Astrocyte (in vitro differentiated cells and primary cell): ENCODE measurements around the gene PCDHB13. TPM values are rescaled to one million over a fixed set of nuclear protein-coding genes. Genes with fewer than 3 reads are reported as not detected.
"Not testable (repeated sequence)": the region's sequence is repeated elsewhere in the genome, so short reads cannot be mapped to it uniquely, and the experiment has no call there.

Source experiments
- DNase-seq: peaks from one replicate; pipeline ENCODE4 v3.0.0-alpha.2; 2010; ENCODE audit warnings: low read depth
- FAIRE-seq: peaks from 2 replicates; lab custom pipeline; 2011; peaks lifted over from hg19 to GRCh38; lab: Jason Lieb, UNC
- H2AFZ ChIP-seq: 2 replicates; pipeline ENCODE4 v1.6.0; 2012; ENCODE audit warnings: low read depth, low read length, inconsistent platforms
- H3K27ac ChIP-seq: 2 replicates; pipeline ENCODE4 v1.5.1; 2011; ENCODE audit warnings: low read depth, low read length, inconsistent platforms
- H3K27me3 ChIP-seq: 2 replicates; pipeline ENCODE4 v1.6.0; 2011; ENCODE audit warnings: low read length, inconsistent platforms; ENCODE audit not compliant: insufficient read depth
- H3K36me3 ChIP-seq: 2 replicates; pipeline ENCODE4 v1.5.1; 2011; ENCODE audit warnings: low read length, inconsistent platforms; ENCODE audit not compliant: insufficient read depth
- H3K4me1 ChIP-seq: 2 replicates; pipeline ENCODE4 v1.5.1; 2011; ENCODE audit warnings: low read length, inconsistent platforms; ENCODE audit not compliant: insufficient read depth
- H3K4me2 ChIP-seq: 2 replicates; pipeline ENCODE4 v1.6.0; 2012; ENCODE audit warnings: low read length, inconsistent platforms
- H3K4me3 ChIP-seq: 2 replicates; pipeline ENCODE4 v1.5.1; 2011; ENCODE audit warnings: low read depth, mild to moderate bottlenecking, low read length, inconsistent platforms; ENCODE audit not compliant: insufficient read depth
- H3K79me2 ChIP-seq: 2 replicates; pipeline ENCODE4 v1.6.0; 2012; ENCODE audit warnings: mild to moderate bottlenecking, low read length, inconsistent platforms; ENCODE audit not compliant: insufficient read depth
- H3K9ac ChIP-seq: 2 replicates; pipeline ENCODE4 v1.6.0; 2012; ENCODE audit warnings: mild to moderate bottlenecking, low read length, inconsistent platforms
- H3K9me3 ChIP-seq: 2 replicates; pipeline ENCODE4 v1.5.1; 2012; ENCODE audit warnings: low read depth, mild to moderate bottlenecking, low read length, inconsistent platforms; ENCODE audit not compliant: insufficient read depth
- H4K20me1 ChIP-seq: 2 replicates; pipeline ENCODE4 v1.6.0; 2012; ENCODE audit warnings: low read length, inconsistent platforms; ENCODE audit not compliant: insufficient read depth
- H3K27ac Mint-ChIP-seq: one replicate; pipeline ENCODE4 v1.8.0; 2021; ENCODE audit warnings: mild to moderate bottlenecking, mixed read lengths; ENCODE audit not compliant: unreplicated experiment
- H3K27me3 Mint-ChIP-seq: one replicate; pipeline ENCODE4 v1.8.0; 2021; ENCODE audit warnings: low read depth, mixed read lengths; ENCODE audit not compliant: unreplicated experiment
- H3K36me3 Mint-ChIP-seq: one replicate; pipeline ENCODE4 v1.8.0; 2021; ENCODE audit warnings: low read depth, mixed read lengths; ENCODE audit not compliant: unreplicated experiment
- H3K4me1 Mint-ChIP-seq: one replicate; pipeline ENCODE4 v1.8.0; 2021; ENCODE audit warnings: low read depth, mixed read lengths; ENCODE audit not compliant: unreplicated experiment
- H3K4me3 Mint-ChIP-seq: one replicate; pipeline ENCODE4 v1.8.0; 2021; ENCODE audit warnings: mild to moderate bottlenecking, moderate library complexity, mixed read lengths; ENCODE audit not compliant: unreplicated experiment
- H3K9me3 Mint-ChIP-seq: one replicate; pipeline ENCODE4 v1.8.0; 2021; ENCODE audit warnings: mild to moderate bottlenecking, mixed read lengths; ENCODE audit not compliant: unreplicated experiment
- EZH2 ChIP-seq: IDR thresholded peaks from 2 replicates; pipeline ENCODE4 v1.6.1; 2012; ENCODE audit warnings: mild to moderate bottlenecking, low read length, inconsistent platforms; ENCODE audit not compliant: insufficient read depth
- total RNA-seq: library from RNA; stranded (reverse); gene quantifications from 2 replicates; pipeline ENCODE4 v1.2.1, GENCODE V29; 2021
- TF ChIP-seq, protein P1 (sequence below): IDR thresholded peaks from 2 replicates; pipeline ENCODE4 v1.5.1; 2011; ENCODE audit warnings: low read depth, mild to moderate bottlenecking, inconsistent platforms, low read length, moderate library complexity; ENCODE audit not compliant: insufficient read depth

PCDHB13 gene
- total RNA-seq, 1 donor from 2014 or later = 3.3 TPM

DNA sequence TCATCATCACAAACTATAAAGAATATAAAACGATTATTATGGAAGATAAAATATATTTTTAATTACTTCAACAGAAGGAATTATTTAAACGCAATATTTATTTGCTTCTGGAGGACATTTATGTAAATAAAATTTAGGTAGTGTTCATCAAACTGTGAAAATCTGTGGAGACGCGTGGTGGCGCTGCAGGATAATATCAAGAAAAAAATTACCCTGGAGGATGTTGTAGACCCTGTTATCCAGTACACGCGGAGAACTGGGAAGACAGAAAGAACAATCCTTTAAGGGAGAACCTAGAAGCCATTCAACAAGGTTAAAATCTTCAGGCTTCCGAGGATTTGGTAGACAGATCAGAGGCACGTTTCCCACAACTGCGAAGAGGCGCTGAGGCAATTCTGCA, 5.2 kb upstream of the PCDHB13 start, which contains the start of gene PCDHB12:
Gene PCDHB12 (plus strand): TSS at position 242 of the 400 bp plus-strand sequence. CDS start 189 bp downstream, outside the sequence.
- Mint-ChIP-seq H3K27me3 (peaks cover 1% of the 10 kb centered on the region), H3K9me3 (peaks cover 6% of the 10 kb centered on the region), H3K4me3 (no peak within 1 kb of the TSS), H3K36me3 (peaks cover 5% of the 10 kb centered on the region), H3K4me1 (no peaks in the 10 kb centered on the region), H3K27ac (no peak within 1 kb of the TSS)
- Histone ChIP-seq H3K4me2 (no peak within 1 kb of the TSS), H3K9me3 (no peaks in the 10 kb centered on the region), H2AFZ (no peak within 1 kb of the TSS), H3K27me3 (no peaks in the 10 kb centered on the region), H3K9ac (no peak within 1 kb of the TSS), H4K20me1 (no peaks in the 10 kb centered on the region), H3K36me3 (no peaks in the 10 kb centered on the region), H3K79me2 (no peaks in the 10 kb centered on the region), H3K4me3 (no peak within 1 kb of the TSS), H3K4me1 (no peaks in the 10 kb centered on the region), H3K27ac (no peak within 1 kb of the TSS)
- TF ChIP-seq EZH2 = no peak
- TF ChIP-seq, protein P1, sequence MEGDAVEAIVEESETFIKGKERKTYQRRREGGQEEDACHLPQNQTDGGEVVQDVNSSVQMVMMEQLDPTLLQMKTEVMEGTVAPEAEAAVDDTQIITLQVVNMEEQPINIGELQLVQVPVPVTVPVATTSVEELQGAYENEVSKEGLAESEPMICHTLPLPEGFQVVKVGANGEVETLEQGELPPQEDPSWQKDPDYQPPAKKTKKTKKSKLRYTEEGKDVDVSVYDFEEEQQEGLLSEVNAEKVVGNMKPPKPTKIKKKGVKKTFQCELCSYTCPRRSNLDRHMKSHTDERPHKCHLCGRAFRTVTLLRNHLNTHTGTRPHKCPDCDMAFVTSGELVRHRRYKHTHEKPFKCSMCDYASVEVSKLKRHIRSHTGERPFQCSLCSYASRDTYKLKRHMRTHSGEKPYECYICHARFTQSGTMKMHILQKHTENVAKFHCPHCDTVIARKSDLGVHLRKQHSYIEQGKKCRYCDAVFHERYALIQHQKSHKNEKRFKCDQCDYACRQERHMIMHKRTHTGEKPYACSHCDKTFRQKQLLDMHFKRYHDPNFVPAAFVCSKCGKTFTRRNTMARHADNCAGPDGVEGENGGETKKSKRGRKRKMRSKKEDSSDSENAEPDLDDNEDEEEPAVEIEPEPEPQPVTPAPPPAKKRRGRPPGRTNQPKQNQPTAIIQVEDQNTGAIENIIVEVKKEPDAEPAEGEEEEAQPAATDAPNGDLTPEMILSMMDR = peak; percentile 3
- DNase-seq (no peak), FAIRE-seq (no peak)

DNA sequence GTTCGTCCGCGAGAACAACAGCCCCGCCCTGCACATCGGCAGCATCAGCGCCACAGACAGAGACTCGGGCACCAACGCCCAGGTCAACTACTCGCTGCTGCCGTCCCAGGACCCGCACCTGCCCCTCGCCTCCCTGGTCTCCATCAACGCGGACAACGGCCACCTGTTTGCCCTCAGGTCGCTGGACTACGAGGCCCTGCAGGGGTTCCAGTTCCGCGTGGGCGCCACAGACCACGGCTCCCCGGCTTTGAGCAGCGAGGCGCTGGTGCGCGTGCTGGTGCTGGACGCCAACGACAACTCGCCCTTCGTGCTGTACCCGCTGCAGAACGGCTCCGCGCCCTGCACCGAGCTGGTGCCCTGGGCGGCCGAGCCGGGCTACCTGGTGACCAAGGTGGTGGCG, 3.4 kb upstream of the PCDHB13 start:
- Mint-ChIP-seq H3K9me3 (peaks cover 14% of the 10 kb centered on the region), H3K36me3 (peaks cover 12% of the 10 kb centered on the region)
- not testable (repeated sequence) for DNase-seq, H3K4me3 Mint-ChIP-seq, H4K20me1 ChIP-seq, H3K79me2 ChIP-seq, H3K27me3 ChIP-seq, H3K27me3 Mint-ChIP-seq, H3K4me1 ChIP-seq, H3K27ac Mint-ChIP-seq, FAIRE-seq, H3K9me3 ChIP-seq, H3K4me3 ChIP-seq, H3K4me2 ChIP-seq, H3K9ac ChIP-seq, H2AFZ ChIP-seq, H3K27ac ChIP-seq, H3K4me1 Mint-ChIP-seq, H3K36me3 ChIP-seq

DNA sequence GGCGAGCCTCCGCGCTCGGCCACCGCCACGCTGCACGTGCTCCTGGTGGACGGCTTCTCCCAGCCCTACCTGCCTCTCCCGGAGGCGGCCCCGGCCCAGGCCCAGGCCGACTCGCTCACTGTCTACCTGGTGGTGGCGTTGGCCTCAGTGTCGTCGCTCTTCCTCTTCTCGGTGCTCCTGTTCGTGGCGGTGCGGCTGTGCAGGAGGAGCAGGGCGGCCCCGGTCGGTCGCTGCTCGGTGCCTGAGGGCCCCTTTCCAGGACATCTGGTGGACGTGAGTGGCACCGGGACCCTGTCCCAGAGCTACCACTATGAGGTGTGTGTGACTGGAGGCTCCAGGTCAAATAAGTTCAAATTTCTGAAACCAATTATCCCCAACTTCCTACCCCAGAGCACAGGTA, 2.9 kb upstream of the PCDHB13 start:
- H3K4me2 ChIP-seq, H3K27me3 ChIP-seq, H4K20me1 ChIP-seq, H3K79me2 ChIP-seq, H3K27ac ChIP-seq, FAIRE-seq, H3K4me1 ChIP-seq, H3K9me3 ChIP-seq, H3K4me1 Mint-ChIP-seq, H3K27me3 Mint-ChIP-seq, H3K27ac Mint-ChIP-seq, DNase-seq, H3K4me3 ChIP-seq, H3K36me3 ChIP-seq, H3K9ac ChIP-seq, H2AFZ ChIP-seq: not testable (repeated sequence)
- H3K36me3 Mint-ChIP-seq = peaks cover 13% of the 10 kb centered on the region
- peak overlapping the region; percentile 50 for H3K4me3 Mint-ChIP-seq
- peaks cover 16% of the 10 kb centered on the region for H3K9me3 Mint-ChIP-seq

DNA sequence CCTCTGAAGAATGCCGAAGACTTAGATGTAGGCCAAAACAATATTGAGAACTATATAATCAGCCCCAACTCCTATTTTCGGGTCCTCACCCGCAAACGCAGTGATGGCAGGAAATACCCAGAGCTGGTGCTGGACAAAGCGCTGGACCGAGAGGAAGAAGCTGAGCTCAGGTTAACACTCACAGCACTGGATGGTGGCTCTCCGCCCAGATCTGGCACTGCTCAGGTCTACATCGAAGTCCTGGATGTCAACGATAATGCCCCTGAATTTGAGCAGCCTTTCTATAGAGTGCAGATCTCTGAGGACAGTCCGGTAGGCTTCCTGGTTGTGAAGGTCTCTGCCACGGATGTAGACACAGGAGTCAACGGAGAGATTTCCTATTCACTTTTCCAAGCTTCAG, 864 bp downstream of the PCDHB13 start:
- not testable (repeated sequence) for H3K9me3 ChIP-seq, H3K79me2 ChIP-seq, H3K27me3 ChIP-seq, H3K36me3 ChIP-seq, H4K20me1 ChIP-seq, H3K27me3 Mint-ChIP-seq, H3K4me1 ChIP-seq, H3K4me3 ChIP-seq, FAIRE-seq, H3K4me2 ChIP-seq, H3K4me1 Mint-ChIP-seq, H2AFZ ChIP-seq, H3K27ac Mint-ChIP-seq, H3K4me3 Mint-ChIP-seq, H3K27ac ChIP-seq, H3K9ac ChIP-seq, DNase-seq
- Mint-ChIP-seq H3K36me3 (peaks cover 20% of the 10 kb centered on the region), H3K9me3 (peaks cover 30% of the 10 kb centered on the region)

DNA sequence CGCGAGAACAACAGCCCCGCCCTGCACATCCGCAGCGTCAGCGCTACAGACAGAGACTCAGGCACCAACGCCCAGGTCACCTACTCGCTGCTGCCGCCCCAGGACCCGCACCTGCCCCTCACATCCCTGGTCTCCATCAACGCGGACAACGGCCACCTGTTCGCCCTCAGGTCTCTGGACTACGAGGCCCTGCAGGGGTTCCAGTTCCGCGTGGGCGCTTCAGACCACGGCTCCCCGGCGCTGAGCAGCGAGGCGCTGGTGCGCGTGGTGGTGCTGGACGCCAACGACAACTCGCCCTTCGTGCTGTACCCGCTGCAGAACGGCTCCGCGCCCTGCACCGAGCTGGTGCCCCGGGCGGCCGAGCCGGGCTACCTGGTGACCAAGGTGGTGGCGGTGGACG, 1.8 kb downstream of the PCDHB13 start:
- not testable (repeated sequence) for H3K4me2 ChIP-seq, H3K4me3 Mint-ChIP-seq, H3K4me3 ChIP-seq, H3K79me2 ChIP-seq, FAIRE-seq, H3K9ac ChIP-seq, H3K4me1 ChIP-seq, H3K27ac ChIP-seq, H3K27ac Mint-ChIP-seq, H3K36me3 ChIP-seq, H2AFZ ChIP-seq, H3K27me3 ChIP-seq, H3K27me3 Mint-ChIP-seq, H4K20me1 ChIP-seq, DNase-seq, H3K4me1 Mint-ChIP-seq, H3K9me3 ChIP-seq
- peaks cover 32% of the 10 kb centered on the region for H3K9me3 Mint-ChIP-seq
- H3K36me3 Mint-ChIP-seq = peaks cover 15% of the 10 kb centered on the region
